CD4-positive, alpha-beta T cell treated with Interleukin-15 for 1 hour (primary cell): Measurements from ENCODE around the gene FAR1.
"Not testable (repeated sequence)": the region's sequence is repeated elsewhere in the genome, so short reads cannot be mapped to it uniquely, and the experiment has no call there.

Source experiments
- DNase-seq: peaks from one replicate; pipeline ENCODE4 v3.0.0-alpha.2; 2020

FAR1 gene, protein sequence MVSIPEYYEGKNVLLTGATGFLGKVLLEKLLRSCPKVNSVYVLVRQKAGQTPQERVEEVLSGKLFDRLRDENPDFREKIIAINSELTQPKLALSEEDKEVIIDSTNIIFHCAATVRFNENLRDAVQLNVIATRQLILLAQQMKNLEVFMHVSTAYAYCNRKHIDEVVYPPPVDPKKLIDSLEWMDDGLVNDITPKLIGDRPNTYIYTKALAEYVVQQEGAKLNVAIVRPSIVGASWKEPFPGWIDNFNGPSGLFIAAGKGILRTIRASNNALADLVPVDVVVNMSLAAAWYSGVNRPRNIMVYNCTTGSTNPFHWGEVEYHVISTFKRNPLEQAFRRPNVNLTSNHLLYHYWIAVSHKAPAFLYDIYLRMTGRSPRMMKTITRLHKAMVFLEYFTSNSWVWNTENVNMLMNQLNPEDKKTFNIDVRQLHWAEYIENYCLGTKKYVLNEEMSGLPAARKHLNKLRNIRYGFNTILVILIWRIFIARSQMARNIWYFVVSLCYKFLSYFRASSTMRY

DNA sequence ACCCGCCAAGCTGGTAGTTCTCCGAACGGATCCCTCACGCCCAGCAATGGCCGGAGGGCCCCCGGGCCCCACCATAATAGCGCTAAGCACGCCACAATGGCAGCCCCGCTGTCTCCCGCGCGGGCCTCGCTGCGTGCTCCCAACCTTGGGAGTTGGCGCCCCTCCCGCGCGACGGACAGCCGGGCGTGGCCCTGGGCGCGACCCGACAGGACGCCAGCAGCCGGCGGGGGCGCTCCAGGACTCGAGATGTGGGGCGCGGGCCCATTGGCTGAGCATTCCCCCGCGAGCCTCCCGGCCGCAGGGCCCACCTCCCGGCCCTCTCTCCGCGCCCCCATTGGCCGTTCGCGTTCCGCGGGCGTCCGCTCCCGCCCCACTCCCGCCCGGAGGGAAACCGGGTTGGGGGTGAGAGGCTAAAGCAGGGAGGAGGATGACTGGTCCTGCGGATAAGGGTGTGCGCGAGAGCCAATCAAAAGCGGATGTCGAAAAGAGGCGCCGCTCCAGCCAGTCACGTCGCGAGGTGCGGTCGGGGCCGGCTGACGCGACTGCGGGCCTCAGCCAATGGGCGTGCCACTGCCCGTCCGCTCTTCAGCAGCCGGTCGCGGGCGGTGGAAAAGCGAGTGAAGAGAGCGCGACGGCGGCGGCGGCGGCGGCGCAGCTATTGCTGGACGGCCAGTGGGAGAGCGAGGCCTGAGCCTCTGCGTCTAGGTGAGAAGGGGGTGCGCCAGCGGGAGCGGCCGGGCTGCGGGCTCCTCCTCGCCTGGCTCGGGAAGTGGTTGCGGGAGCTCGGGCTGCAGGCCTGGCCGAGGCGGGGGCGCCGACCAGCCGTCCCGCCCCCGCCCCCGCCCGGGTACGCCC is at the start of gene FAR1:
Gene FAR1, plus strand, starts transcription at position 567 of the 855 bp plus-strand sequence. CDS start 26,098 bp downstream, outside the sequence.
- peak; percentile 98 for DNase-seq

DNA sequence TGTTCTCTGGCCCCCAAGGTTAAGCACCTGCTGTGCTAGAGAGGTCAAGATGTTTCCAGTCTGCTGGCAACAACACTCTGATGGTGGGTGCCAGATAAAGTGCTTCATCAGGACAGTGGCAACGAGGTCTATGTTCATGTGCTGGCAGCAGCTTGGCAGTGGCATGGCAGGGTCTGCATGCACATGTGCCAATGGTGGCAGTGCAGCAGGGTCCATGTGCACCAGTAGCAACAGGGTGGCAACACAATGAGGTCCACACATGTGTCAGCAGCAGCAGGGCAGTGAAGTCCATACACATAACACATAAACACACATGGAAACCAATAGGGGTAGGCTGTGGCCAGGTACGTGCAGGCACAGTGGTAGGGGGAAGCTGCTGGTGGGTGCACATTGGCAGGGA is 48.4 kb upstream of the FAR1 start:
- no peak for DNase-seq

DNA sequence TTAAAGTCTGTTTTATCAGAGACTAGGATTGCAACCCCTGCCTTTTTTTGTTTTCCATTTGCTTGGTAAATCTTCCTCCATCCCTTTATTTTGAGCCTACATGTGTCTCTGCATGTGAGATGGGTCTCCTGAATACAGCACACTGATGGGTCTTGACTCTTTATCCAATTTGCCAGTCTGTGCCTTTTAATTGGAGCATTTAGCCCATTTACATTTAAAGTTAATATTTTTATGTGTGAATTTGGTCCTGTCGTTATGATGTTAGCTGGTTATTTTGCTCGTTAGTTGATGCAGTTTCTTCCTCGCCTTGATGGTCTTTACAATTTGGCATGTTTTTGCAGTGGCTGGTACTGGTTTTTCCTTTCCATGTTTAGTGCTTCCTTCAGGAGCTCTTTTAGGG is 41.6 kb upstream of the FAR1 start:
- not testable (repeated sequence) for DNase-seq

DNA sequence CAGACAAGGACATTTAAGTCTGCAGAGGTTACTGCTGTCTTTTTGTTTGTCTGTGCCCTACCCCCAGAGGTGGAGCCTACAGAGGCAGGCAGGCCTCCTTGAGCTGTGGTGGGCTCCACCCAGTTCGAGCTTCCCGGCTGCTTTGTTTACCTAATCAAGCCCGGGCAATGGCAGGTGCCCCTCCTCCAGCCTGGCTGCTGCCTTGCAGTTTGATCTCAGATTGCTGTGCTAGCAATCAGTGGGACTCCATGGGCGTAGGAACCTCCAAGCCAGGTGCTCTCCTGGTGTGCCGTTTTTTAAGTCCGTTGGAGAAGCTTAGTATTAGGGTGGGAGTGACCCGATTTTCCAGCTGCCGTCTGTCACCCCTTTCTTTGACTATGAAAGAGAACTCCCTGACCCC is 39.8 kb upstream of the FAR1 start:
- DNase-seq, result not testable (repeated sequence)

DNA sequence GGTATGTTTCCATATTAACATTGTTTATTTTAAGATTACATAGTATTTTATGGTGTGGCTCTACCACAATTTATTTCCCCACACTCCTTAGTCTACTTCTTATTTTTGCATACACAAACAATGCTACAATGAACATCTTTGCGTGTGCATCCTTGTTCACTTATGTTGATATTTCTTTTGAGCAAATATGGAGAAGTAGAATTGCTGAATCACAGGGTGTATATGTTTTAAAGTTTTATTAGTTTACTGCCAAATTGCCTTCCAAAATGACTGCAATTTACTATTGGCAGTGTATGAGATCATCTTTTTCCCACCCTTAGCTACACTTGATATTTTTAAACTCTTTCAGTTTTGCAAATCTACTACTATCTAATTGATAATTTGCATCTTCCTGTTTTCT is 38.7 kb upstream of the FAR1 start:
- no peak for DNase-seq

GRCh38 chr11:13635290-13635689 is 33.2 kb upstream of the FAR1 start:
- DNase-seq, result no peak

- no peak for DNase-seq
Observed at GRCh38 chr11:13635804-13636203, 32.7 kb upstream of the FAR1 start.

DNA sequence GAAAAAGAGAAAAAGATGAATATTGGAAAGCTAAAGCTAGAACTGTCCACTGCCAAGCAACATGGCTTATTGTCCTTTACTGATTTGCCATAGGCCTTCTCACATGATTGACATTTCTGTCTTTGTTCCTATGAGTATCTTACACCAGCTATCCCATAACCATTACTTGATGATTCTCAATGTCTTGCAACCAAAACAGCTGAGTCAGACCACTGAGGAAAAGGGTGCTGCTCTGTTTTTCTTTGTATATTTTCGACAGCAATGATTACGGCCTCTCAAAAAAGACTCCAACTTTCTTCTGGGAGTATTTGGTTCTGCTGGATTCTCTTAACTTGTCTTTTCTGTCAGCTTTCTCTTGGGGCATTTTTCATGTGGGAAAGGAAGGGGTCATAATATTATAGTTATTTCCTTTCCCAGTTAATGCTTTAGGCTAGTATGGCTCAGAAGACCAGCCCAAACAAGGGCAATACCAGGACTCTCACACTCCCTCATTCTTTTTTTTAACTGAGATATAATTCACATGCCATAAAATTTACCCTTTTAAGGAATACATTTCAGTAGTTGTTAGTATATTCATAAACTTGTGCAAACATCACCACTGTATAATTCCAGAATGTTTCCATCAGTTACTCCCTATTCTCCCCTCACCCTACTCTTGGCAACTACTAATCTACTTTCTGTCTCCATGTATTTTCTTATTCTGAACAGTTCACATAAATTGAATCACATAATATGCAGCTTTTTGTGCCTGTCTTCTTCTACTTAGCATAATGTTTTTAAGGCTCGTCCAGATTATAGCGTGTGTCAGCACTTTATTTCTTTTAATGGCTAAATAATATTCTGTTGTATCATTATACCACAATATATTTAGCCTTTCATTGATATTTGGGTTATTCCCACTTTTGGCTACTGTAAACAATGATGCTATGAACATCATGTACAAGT is 31.1 kb upstream of the FAR1 start:
- DNase-seq, result no peak

DNA sequence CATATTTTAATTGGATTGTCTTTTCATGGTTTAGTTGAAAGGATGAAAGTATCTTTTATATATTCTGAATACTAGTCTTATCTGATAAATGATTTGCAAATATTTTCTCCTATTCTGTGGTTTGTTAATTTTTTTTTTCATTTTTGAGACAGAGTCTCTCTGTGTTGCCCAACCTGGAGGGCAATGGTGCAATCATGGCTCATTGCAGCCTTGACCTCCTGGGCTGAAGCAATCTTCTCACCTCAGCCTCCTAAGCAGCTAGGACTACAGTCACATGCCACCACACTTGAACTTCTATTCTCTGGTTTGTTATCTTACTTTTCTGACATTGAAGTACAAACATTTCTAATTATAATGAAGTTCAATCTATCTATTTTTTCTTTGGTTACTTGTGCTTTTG is 30.0 kb upstream of the FAR1 start:
- DNase-seq, result no peak

GRCh38 chr11:13644997-13645687 is 23.3 kb upstream of the FAR1 start:
- no peak for DNase-seq

GRCh38 chr11:13647391-13647790 is 21.1 kb upstream of the FAR1 start:
- DNase-seq, result no peak

DNA sequence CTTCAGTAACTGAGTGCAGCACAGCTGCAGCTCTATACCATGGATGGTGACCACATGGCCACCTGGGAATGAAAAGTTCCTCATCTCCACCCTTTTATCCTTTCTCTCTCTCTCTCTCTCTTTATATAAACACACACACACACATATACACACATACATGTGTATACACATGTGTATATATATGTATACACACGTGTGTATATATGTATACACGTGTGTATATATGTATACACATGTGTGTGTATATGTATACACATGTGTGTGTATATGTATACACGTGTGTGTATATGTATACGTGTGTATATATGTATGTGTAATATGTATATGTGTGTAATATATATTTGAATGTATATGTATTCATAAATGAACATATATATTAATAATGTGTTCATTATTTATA is 18.8 kb upstream of the FAR1 start:
- no peak for DNase-seq

DNA sequence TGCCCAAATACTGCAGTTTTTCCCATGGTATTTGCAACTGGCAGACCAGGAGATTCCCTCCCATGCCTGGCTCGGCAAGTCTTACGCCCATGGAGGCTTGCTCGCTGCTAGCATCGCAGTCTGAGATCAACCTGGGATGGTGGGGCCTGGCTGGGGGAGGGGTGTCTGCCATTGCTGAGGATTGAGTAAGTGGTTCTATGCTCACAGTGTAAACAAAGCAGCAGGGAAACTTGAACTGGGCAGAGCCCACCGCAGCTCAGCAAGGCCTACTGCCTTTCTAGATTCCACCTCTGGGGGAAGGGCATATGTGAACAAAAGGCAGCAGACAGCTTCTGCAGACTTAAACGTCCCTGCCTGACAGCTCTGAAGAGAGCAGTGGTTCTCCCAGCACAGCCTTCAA is 17.0 kb upstream of the FAR1 start:
- not testable (repeated sequence) for DNase-seq

- DNase-seq, result no peak
Observed at GRCh38 chr11:13661074-13661623, 7.3 kb upstream of the FAR1 start.

- DNase-seq, result no peak
Observed at GRCh38 chr11:13663631-13664071, 4.8 kb upstream of the FAR1 start.

- no peak for DNase-seq
Observed at GRCh38 chr11:13664351-13664750, 4.1 kb upstream of the FAR1 start.

GRCh38 chr11:13666708-13667107 is 1.8 kb upstream of the FAR1 start:
- no peak for DNase-seq

GRCh38 chr11:13667245-13667644 is 1.2 kb upstream of the FAR1 start:
- no peak for DNase-seq

DNA sequence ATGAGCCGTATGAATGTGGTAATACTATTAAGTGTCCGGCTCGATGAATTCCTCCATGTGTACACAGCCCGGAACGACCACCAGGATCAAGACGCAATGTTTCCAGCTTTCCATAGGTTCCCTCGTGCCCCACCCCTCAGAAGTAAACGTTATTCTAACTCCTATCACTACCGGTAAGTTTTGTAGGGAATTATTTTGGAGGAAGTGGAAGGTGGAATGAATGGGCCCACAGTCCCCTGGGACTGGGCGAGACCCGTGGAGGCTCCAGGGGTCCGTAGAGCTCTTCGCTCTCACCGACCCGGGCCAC is 720 bp upstream of the FAR1 start:
- DNase-seq, result no peak

- DNase-seq, result peak; percentile 21
Observed at GRCh38 chr11:13668957-13669521, 571 bp downstream of the FAR1 start.
